HepG2 (cell line): Measurements from ENCODE around the gene SLC48A1. TPM values are rescaled to one million over a fixed set of nuclear protein-coding genes. Genes with fewer than 3 reads are reported as not detected.

Experiments used
- HOXA3 ChIP-seq: sonication (generic); formaldehyde crosslinking; IDR thresholded peaks from 2 replicates; pipeline ENCODE4 v1.5.0; 2020; ENCODE audit warnings: missing genetic modification reagents
- KLF12 ChIP-seq: sonication (generic); formaldehyde crosslinking; IDR thresholded peaks from 2 replicates; pipeline ENCODE4 v1.4.0; 2020; ENCODE audit warnings: missing genetic modification reagents, borderline replicate concordance
- KLF16 ChIP-seq, 2 experiments: sonication (generic) in 1 of 2; formaldehyde crosslinking in 1 of 2; IDR thresholded peaks; 2 replicates each; pipeline versions ENCODE4 v1.6.1 to v1.8.0; 2016 to 2023; ENCODE audit warnings: missing genetic modification reagents in 2 of 2, missing compliant biosample characterization in 1 of 2
- KMT2B ChIP-seq: IDR thresholded peaks from 2 replicates; pipeline ENCODE4 v1.6.1; 2016; ENCODE audit warnings: missing genetic modification reagents, missing compliant biosample characterization
- MAZ ChIP-seq, 2 experiments: sonication (generic) in 1 of 2; formaldehyde crosslinking in 1 of 2; IDR thresholded peaks; 2 replicates each; pipeline versions ENCODE4 v1.5.0 to v1.6.1; 2012 to 2020; ENCODE audit warnings: low read depth in 2 of 2, mild to moderate bottlenecking in 2 of 2, borderline replicate concordance in 1 of 2, improper control_type of control experiment in 1 of 2, low read length in 1 of 2, missing genetic modification reagents in 1 of 2, moderate library complexity in 1 of 2
- MIER3 ChIP-seq: IDR thresholded peaks from 2 replicates; pipeline ENCODE4 v1.6.1; 2016; ENCODE audit warnings: missing compliant biosample characterization, borderline replicate concordance
- NFIC ChIP-seq: IDR thresholded peaks from 2 replicates; pipeline ENCODE4 v1.6.1; 2012; ENCODE audit warnings: mild to moderate bottlenecking, low read length, inconsistent platforms
- NR1H2 ChIP-seq: sonication (generic); formaldehyde crosslinking; IDR thresholded peaks from 2 replicates; pipeline ENCODE4 v1.8.1; 2022; ENCODE audit warnings: low read depth, missing genetic modification reagents, borderline replicate concordance
- RNF2 ChIP-seq: fragments of 450-650 bp; conservative IDR thresholded peaks from 2 replicates; pipeline ENCODE4 v1.6.1; 2016; ENCODE audit warnings: low read depth
- TAF1 ChIP-seq: sonication (generic); formaldehyde crosslinking; IDR thresholded peaks from 2 replicates; pipeline ENCODE4 v1.4.0; 2020; ENCODE audit warnings: missing genetic modification reagents
- YY1 ChIP-seq: IDR thresholded peaks from 2 replicates; pipeline ENCODE4 v1.6.1; 2011; ENCODE audit warnings: low read length, low read depth, moderate library complexity, mild to moderate bottlenecking; ENCODE audit not compliant: insufficient read depth, insufficient replicate concordance
- polyA plus RNA-seq, 8 experiments: library from polyadenylated mRNA; depleted of rRNA in 3 of 8; stranded (reverse) in 7 of 8; unstranded in 1 of 8; fragments of >200 nt; fragmentation: Illumina TruSeq in 4 of 8; extraction: Trizol in 4 of 8; gene quantifications; 2 replicates each; pipeline versions ENCODE4 v1.2.1 to v1.2.3, GENCODE V29; 2011 to 2016; ENCODE audit warnings: low read depth in 4 of 8, missing spikeins in 1 of 8, mixed read lengths in 1 of 8; ENCODE audit not compliant: insufficient read depth in 1 of 8
- total RNA-seq, 5 experiments: library from RNA; depleted of rRNA; stranded (reverse); fragments of >200 nt; fragmentation: Illumina TruSeq; extraction: Trizol; gene quantifications; 2 replicates each; pipeline ENCODE4 v1.2.3, GENCODE V29; 2016; ENCODE audit warnings: low read depth in 1 of 5
- TF ChIP-seq, protein P1 (sequence below): sonication (generic); formaldehyde crosslinking; IDR thresholded peaks from 2 replicates; pipeline ENCODE4 v1.4.0; 2020; ENCODE audit warnings: missing genetic modification reagents
- TF ChIP-seq, protein P2 (sequence below): sonication (generic); formaldehyde crosslinking; conservative IDR thresholded peaks from 2 replicates; pipeline ENCODE4 v1.8.1; 2023; ENCODE audit warnings: missing genetic modification reagents
- TF ChIP-seq, protein P3 (sequence below): sonication (generic); formaldehyde crosslinking; IDR thresholded peaks from 2 replicates; pipeline ENCODE4 v1.8.1; 2023; ENCODE audit warnings: mild to moderate bottlenecking, missing genetic modification reagents
- TF ChIP-seq, protein P4 (sequence below): fragments of 450-650 bp; IDR thresholded peaks from 2 replicates; pipeline ENCODE4 v1.6.1; 2017; ENCODE audit warnings: mild to moderate bottlenecking

Gene SLC48A1
- total and polyA plus RNA-seq, 2 of the 13 experiments (the other 11 are each of a cell fraction or from before 2014, with no cell fraction given) = 2.2 to 3.7 TPM

DNA sequence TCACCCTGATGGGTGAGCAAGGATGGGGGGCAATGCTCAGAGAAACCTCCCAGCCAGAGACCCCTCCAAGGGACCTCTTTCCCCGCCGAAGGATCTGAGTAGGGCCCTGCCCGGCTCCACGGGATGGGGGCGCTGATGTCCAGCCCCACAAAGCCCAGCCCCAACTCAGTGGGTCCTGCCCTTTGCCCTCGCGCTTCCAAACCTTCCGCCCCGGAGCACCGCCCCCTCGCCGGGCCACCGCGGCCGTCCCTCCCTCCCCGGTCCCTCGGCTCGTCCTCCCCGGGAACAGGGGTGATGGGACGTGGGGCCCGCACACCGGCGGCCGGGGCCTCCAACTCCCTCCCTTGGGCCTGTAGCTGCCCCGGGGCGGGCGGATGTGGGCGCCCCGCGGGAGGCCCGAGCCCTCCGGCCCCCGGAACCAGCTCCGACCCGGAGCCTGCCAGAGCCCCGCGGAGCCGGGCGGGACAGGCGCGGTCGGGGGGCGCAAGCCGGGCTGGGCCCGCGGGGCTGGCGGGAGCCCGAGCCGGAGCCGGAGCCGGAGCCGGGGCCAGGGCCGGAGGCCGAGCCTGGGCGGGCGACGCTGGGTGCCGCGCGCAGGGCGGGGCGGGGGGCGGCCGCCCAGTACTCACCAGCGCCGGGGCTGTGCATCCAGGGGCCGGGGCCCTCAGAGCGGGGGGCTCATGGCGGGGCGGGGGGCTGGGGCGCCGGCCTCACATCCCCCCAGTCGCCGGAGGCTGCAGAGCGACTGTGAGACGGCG is 46.3 kb downstream of the SLC48A1 start (continued):
- TF ChIP-seq NR1H2 (CRISPR knock-in tag) (no peak), HOXA3 (CRISPR knock-in tag) (peak; percentile 19; the same call in 1 of the 2 replicates), KLF12 (no peak), TAF1 (CRISPR knock-in tag) (no peak), KLF16 (CRISPR knock-in tag; IDR thresholded peaks at IDR 0.05) (no peak), RNF2 (no peak), YY1 (no peak), KMT2B (no peak), MIER3 (CRISPR knock-in tag) (no peak), MAZ (IDR thresholded peaks at IDR 0.05; ENCODE audit: borderline replicate concordance, low read depth, low read length) (no peak), MAZ (CRISPR knock-in tag; IDR thresholded peaks at IDR 0.05; ENCODE audit: low read depth) (peak; percentile 59; the same call in 1 of the 2 replicates), NFIC (no peak)
- TF ChIP-seq, protein P1, sequence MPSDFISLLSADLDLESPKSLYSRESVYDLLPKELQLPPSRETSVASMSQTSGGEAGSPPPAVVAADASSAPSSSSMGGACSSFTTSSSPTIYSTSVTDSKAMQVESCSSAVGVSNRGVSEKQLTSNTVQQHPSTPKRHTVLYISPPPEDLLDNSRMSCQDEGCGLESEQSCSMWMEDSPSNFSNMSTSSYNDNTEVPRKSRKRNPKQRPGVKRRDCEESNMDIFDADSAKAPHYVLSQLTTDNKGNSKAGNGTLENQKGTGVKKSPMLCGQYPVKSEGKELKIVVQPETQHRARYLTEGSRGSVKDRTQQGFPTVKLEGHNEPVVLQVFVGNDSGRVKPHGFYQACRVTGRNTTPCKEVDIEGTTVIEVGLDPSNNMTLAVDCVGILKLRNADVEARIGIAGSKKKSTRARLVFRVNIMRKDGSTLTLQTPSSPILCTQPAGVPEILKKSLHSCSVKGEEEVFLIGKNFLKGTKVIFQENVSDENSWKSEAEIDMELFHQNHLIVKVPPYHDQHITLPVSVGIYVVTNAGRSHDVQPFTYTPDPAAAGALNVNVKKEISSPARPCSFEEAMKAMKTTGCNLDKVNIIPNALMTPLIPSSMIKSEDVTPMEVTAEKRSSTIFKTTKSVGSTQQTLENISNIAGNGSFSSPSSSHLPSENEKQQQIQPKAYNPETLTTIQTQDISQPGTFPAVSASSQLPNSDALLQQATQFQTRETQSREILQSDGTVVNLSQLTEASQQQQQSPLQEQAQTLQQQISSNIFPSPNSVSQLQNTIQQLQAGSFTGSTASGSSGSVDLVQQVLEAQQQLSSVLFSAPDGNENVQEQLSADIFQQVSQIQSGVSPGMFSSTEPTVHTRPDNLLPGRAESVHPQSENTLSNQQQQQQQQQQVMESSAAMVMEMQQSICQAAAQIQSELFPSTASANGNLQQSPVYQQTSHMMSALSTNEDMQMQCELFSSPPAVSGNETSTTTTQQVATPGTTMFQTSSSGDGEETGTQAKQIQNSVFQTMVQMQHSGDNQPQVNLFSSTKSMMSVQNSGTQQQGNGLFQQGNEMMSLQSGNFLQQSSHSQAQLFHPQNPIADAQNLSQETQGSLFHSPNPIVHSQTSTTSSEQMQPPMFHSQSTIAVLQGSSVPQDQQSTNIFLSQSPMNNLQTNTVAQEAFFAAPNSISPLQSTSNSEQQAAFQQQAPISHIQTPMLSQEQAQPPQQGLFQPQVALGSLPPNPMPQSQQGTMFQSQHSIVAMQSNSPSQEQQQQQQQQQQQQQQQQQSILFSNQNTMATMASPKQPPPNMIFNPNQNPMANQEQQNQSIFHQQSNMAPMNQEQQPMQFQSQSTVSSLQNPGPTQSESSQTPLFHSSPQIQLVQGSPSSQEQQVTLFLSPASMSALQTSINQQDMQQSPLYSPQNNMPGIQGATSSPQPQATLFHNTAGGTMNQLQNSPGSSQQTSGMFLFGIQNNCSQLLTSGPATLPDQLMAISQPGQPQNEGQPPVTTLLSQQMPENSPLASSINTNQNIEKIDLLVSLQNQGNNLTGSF = no peak
- TF ChIP-seq, protein P2, sequence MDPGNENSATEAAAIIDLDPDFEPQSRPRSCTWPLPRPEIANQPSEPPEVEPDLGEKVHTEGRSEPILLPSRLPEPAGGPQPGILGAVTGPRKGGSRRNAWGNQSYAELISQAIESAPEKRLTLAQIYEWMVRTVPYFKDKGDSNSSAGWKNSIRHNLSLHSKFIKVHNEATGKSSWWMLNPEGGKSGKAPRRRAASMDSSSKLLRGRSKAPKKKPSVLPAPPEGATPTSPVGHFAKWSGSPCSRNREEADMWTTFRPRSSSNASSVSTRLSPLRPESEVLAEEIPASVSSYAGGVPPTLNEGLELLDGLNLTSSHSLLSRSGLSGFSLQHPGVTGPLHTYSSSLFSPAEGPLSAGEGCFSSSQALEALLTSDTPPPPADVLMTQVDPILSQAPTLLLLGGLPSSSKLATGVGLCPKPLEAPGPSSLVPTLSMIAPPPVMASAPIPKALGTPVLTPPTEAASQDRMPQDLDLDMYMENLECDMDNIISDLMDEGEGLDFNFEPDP (CRISPR knock-in tag) = no peak
- TF ChIP-seq, protein P3, sequence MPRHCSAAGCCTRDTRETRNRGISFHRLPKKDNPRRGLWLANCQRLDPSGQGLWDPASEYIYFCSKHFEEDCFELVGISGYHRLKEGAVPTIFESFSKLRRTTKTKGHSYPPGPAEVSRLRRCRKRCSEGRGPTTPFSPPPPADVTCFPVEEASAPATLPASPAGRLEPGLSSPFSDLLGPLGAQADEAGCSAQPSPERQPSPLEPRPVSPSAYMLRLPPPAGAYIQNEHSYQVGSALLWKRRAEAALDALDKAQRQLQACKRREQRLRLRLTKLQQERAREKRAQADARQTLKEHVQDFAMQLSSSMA (CRISPR knock-in tag) = no peak
- TF ChIP-seq, protein P4, sequence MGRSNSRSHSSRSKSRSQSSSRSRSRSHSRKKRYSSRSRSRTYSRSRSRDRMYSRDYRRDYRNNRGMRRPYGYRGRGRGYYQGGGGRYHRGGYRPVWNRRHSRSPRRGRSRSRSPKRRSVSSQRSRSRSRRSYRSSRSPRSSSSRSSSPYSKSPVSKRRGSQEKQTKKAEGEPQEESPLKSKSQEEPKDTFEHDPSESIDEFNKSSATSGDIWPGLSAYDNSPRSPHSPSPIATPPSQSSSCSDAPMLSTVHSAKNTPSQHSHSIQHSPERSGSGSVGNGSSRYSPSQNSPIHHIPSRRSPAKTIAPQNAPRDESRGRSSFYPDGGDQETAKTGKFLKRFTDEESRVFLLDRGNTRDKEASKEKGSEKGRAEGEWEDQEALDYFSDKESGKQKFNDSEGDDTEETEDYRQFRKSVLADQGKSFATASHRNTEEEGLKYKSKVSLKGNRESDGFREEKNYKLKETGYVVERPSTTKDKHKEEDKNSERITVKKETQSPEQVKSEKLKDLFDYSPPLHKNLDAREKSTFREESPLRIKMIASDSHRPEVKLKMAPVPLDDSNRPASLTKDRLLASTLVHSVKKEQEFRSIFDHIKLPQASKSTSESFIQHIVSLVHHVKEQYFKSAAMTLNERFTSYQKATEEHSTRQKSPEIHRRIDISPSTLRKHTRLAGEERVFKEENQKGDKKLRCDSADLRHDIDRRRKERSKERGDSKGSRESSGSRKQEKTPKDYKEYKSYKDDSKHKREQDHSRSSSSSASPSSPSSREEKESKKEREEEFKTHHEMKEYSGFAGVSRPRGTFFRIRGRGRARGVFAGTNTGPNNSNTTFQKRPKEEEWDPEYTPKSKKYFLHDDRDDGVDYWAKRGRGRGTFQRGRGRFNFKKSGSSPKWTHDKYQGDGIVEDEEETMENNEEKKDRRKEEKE = no peak
